Activated naive CD4-positive, alpha-beta T cell treated with anti-CD3 and anti-CD28 coated beads for 36 hours (primary cell): ENCODE data around the gene GLI2. TPM values are rescaled to one million over a fixed set of nuclear protein-coding genes. Genes with fewer than 3 reads are reported as not detected.

Source experiments
- CTCF ChIA-PET: fragments of 350-600 bp; sonication (Branson Sonifier 250); formaldehyde crosslinking; loops from one replicate; lab custom pipeline; 2021; ENCODE audit warnings: antibody characterized with exemption; lab: Charles Lee
- DNase-seq: peaks from one replicate; pipeline ENCODE4 v3.0.0-alpha.2; 2020
- H3K27ac Mint-ChIP-seq: one replicate; pipeline ENCODE4 v1.8.0; 2021; ENCODE audit warnings: mild to moderate bottlenecking, mixed read lengths
- H3K27me3 Mint-ChIP-seq: one replicate; pipeline ENCODE4 v1.8.0; 2021; ENCODE audit warnings: low read depth, mixed read lengths
- H3K36me3 Mint-ChIP-seq: one replicate; pipeline ENCODE4 v1.8.0; 2021; ENCODE audit warnings: low read depth, mixed read lengths
- H3K4me1 Mint-ChIP-seq: one replicate; pipeline ENCODE4 v1.8.0; 2021; ENCODE audit warnings: low read depth, mixed read lengths
- H3K4me3 Mint-ChIP-seq: one replicate; pipeline ENCODE4 v1.8.0; 2021; ENCODE audit warnings: mild to moderate bottlenecking, moderate library complexity, mixed read lengths
- H3K9me3 Mint-ChIP-seq: one replicate; pipeline ENCODE4 v1.8.0; 2021; ENCODE audit warnings: mixed read lengths
- intact Hi-C: fragments of 100-400 bp; cut with micrococcal nuclease; formaldehyde crosslinking; loops from one replicate; pipeline ENCODE4 v1.15.1; 2023
- total RNA-seq, 2 experiments: library from RNA; stranded (reverse); gene quantifications; one replicate each; pipeline ENCODE4 v1.2.3, GENCODE V29; 2021

GLI2 gene
- total RNA-seq, 2 experiments from 2014 or later = not detected

GRCh38 chr2:120715941-120716340, 19.7 kb upstream of the GLI2 start:
- peaks cover 12% of the 10 kb centered on the region for H3K27me3 Mint-ChIP-seq
- intact Hi-C loops = no loop called here
- H3K9me3 Mint-ChIP-seq = no peaks in the 10 kb centered on the region
- DNase-seq = no peak
- H3K27ac Mint-ChIP-seq = no peak overlapping the region
- no peak overlapping the region for H3K4me3 Mint-ChIP-seq
- no peaks in the 10 kb centered on the region for H3K4me1 Mint-ChIP-seq
- no peaks in the 10 kb centered on the region for H3K36me3 Mint-ChIP-seq
- CTCF ChIA-PET = interaction anchor here (0.7 kb wide), 1 partner anchor 17 kb away, joined by 3 read pairs; no protein-coding TSS in a partner anchor

- DNase-seq = no peak
- Mint-ChIP-seq H3K4me1 (no peaks in the 10 kb centered on the region), H3K4me3 (no peak overlapping the region), H3K9me3 (no peaks in the 10 kb centered on the region), H3K36me3 (no peaks in the 10 kb centered on the region), H3K27ac (no peak overlapping the region), H3K27me3 (peaks cover 7% of the 10 kb centered on the region)
- CTCF ChIA-PET = no interaction called here
- intact Hi-C loops = no loop called here
These were observed 18.8 kb upstream of the GLI2 start for GRCh38 chr2:120716641-120717585.

- Mint-ChIP-seq H3K27ac (no peak overlapping the region), H3K4me1 (no peaks in the 10 kb centered on the region), H3K4me3 (no peak overlapping the region), H3K36me3 (no peaks in the 10 kb centered on the region), H3K9me3 (no peaks in the 10 kb centered on the region), H3K27me3 (peaks cover 2% of the 10 kb centered on the region)
- no peak for DNase-seq
- CTCF ChIA-PET = no interaction called here
- intact Hi-C loops = no loop called here
These were observed 16.2 kb upstream of the GLI2 start for GRCh38 chr2:120719491-120719890.

GRCh38 chr2:120720231-120720630, 15.4 kb upstream of the GLI2 start:
- H3K4me3 Mint-ChIP-seq = no peak overlapping the region
- no peaks in the 10 kb centered on the region for H3K9me3 Mint-ChIP-seq
- H3K36me3 Mint-ChIP-seq = no peaks in the 10 kb centered on the region
- intact Hi-C loops = no loop called here
- H3K4me1 Mint-ChIP-seq = no peaks in the 10 kb centered on the region
- no peaks in the 10 kb centered on the region for H3K27me3 Mint-ChIP-seq
- no peak for DNase-seq
- CTCF ChIA-PET = no interaction called here
- no peak overlapping the region for H3K27ac Mint-ChIP-seq

- Mint-ChIP-seq H3K4me3 (no peak overlapping the region), H3K27me3 (no peaks in the 10 kb centered on the region), H3K9me3 (no peaks in the 10 kb centered on the region), H3K27ac (no peak overlapping the region), H3K36me3 (no peaks in the 10 kb centered on the region), H3K4me1 (no peaks in the 10 kb centered on the region)
- intact Hi-C loops = no loop called here
- no peak for DNase-seq
- CTCF ChIA-PET = no interaction called here
These were observed 14.8 kb upstream of the GLI2 start for GRCh38 chr2:120720746-120721375.

- Mint-ChIP-seq H3K27me3 (no peaks in the 10 kb centered on the region), H3K4me3 (no peak overlapping the region), H3K36me3 (no peaks in the 10 kb centered on the region), H3K9me3 (peaks cover 1% of the 10 kb centered on the region), H3K27ac (no peak overlapping the region), H3K4me1 (no peaks in the 10 kb centered on the region)
- DNase-seq = no peak
- intact Hi-C loops = no loop called here
- CTCF ChIA-PET = no interaction called here
These were observed 13.5 kb upstream of the GLI2 start for GRCh38 chr2:120722246-120722567.

- no peaks in the 10 kb centered on the region for H3K27me3 Mint-ChIP-seq
- intact Hi-C loops = no loop called here
- peaks cover 1% of the 10 kb centered on the region for H3K9me3 Mint-ChIP-seq
- H3K4me1 Mint-ChIP-seq = no peaks in the 10 kb centered on the region
- no peak overlapping the region for H3K27ac Mint-ChIP-seq
- DNase-seq = no peak
- H3K4me3 Mint-ChIP-seq = no peak overlapping the region
- CTCF ChIA-PET = no interaction called here
- no peaks in the 10 kb centered on the region for H3K36me3 Mint-ChIP-seq
These were observed 12.9 kb upstream of the GLI2 start for GRCh38 chr2:120722568-120723421.

- intact Hi-C loops = no loop called here
- Mint-ChIP-seq H3K9me3 (peaks cover 1% of the 10 kb centered on the region), H3K36me3 (no peaks in the 10 kb centered on the region), H3K27ac (no peak overlapping the region), H3K4me3 (no peak overlapping the region), H3K4me1 (no peaks in the 10 kb centered on the region), H3K27me3 (no peaks in the 10 kb centered on the region)
- no peak for DNase-seq
- CTCF ChIA-PET = no interaction called here
These were observed 9.4 kb upstream of the GLI2 start for GRCh38 chr2:120726245-120726644.

- DNase-seq = no peak
- Mint-ChIP-seq H3K36me3 (no peaks in the 10 kb centered on the region), H3K4me1 (no peaks in the 10 kb centered on the region), H3K27ac (no peak overlapping the region), H3K9me3 (peaks cover 1% of the 10 kb centered on the region), H3K27me3 (peaks cover 21% of the 10 kb centered on the region), H3K4me3 (no peak overlapping the region)
- CTCF ChIA-PET = no interaction called here
- intact Hi-C loops = no loop called here
These were observed 6.0 kb upstream of the GLI2 start for GRCh38 chr2:120729406-120730399.

GRCh38 chr2:120731175-120731574, 4.5 kb upstream of the GLI2 start:
- H3K36me3 Mint-ChIP-seq = no peaks in the 10 kb centered on the region
- H3K27me3 Mint-ChIP-seq = peaks cover 22% of the 10 kb centered on the region
- H3K4me1 Mint-ChIP-seq = no peaks in the 10 kb centered on the region
- no peak overlapping the region for H3K27ac Mint-ChIP-seq
- peaks cover 1% of the 10 kb centered on the region for H3K9me3 Mint-ChIP-seq
- H3K4me3 Mint-ChIP-seq = no peak overlapping the region
- DNase-seq = no peak
- CTCF ChIA-PET = no interaction called here
- intact Hi-C loops = no loop called here

GRCh38 chr2:120732506-120733237, 3.0 kb upstream of the GLI2 start:
- Mint-ChIP-seq H3K36me3 (no peaks in the 10 kb centered on the region), H3K4me1 (peaks cover 9% of the 10 kb centered on the region), H3K27ac (no peak overlapping the region), H3K9me3 (no peaks in the 10 kb centered on the region), H3K27me3 (peaks cover 32% of the 10 kb centered on the region), H3K4me3 (no peak overlapping the region)
- CTCF ChIA-PET = interaction anchor here (0.6 kb wide), 1 partner anchor 11 kb away, joined by 3 read pairs; no protein-coding TSS in a partner anchor
- intact Hi-C loops = no loop called here
- DNase-seq = no peak
